Fibroblast of mammary gland (primary cell): Measurements from ENCODE around the gene KRT27.
"Not testable (repeated sequence)": the region's sequence is repeated elsewhere in the genome, so short reads cannot be mapped to it uniquely, and the experiment has no call there.

Experiments
- DNase-seq: peaks from one replicate; pipeline ENCODE4 v3.0.0-alpha.2; 2010; ENCODE audit warnings: low read depth
- H3K4me3 ChIP-seq: 2 replicates; pipeline ENCODE4 v1.5.1; 2011; ENCODE audit warnings: low read depth, mild to moderate bottlenecking, low read length, moderate library complexity; ENCODE audit not compliant: control insufficient read depth
- CTCF ChIP-seq: conservative IDR thresholded peaks from 2 replicates; pipeline ENCODE4 v1.5.1; 2011; ENCODE audit warnings: low read depth, low read length, inconsistent platforms; ENCODE audit not compliant: control insufficient read depth, insufficient read depth

Gene KRT27

GRCh38 chr17:40750391-40750790, 32.0 kb downstream of the KRT27 start:
- H3K4me3 ChIP-seq: no peak overlapping the region
- no peak for TF ChIP-seq CTCF
- no peak for DNase-seq

GRCh38 chr17:40748666-40749065, 33.7 kb downstream of the KRT27 start:
- not testable (repeated sequence) for H3K4me3 ChIP-seq, DNase-seq

GRCh38 chr17:40738553-40738952, 43.8 kb downstream of the KRT27 start:
- no peak for DNase-seq
- no peak for TF ChIP-seq CTCF
- H3K4me3 ChIP-seq: no peak overlapping the region

GRCh38 chr17:40735016-40735415, 47.3 kb downstream of the KRT27 start:
- TF ChIP-seq CTCF: no peak
- H3K4me3 ChIP-seq: no peak overlapping the region
- DNase-seq: no peak

GRCh38 chr17:40734018-40734417, 48.3 kb downstream of the KRT27 start:
- no peak for TF ChIP-seq CTCF
- no peak overlapping the region for H3K4me3 ChIP-seq
- DNase-seq: no peak

- no peak overlapping the region for H3K4me3 ChIP-seq
- TF ChIP-seq CTCF: no peak
- no peak for DNase-seq
Observed at GRCh38 chr17:40730970-40731369, 51.4 kb downstream of the KRT27 start.

GRCh38 chr17:40727447-40728231, 54.7 kb downstream of the KRT27 start:
- DNase-seq: peak; percentile 32
- H3K4me3 ChIP-seq: no peak overlapping the region
- TF ChIP-seq CTCF: no peak
